Raji (cell line): ENCODE measurements around the gene PIP5K1C.

Experiments used
- POLR2A ChIP-seq: IDR thresholded peaks from 2 replicates; pipeline ENCODE4 v1.6.1; 2011; ENCODE audit warnings: low read depth, low read length, control low read depth; ENCODE audit not compliant: insufficient read depth

PIP5K1C gene, protein sequence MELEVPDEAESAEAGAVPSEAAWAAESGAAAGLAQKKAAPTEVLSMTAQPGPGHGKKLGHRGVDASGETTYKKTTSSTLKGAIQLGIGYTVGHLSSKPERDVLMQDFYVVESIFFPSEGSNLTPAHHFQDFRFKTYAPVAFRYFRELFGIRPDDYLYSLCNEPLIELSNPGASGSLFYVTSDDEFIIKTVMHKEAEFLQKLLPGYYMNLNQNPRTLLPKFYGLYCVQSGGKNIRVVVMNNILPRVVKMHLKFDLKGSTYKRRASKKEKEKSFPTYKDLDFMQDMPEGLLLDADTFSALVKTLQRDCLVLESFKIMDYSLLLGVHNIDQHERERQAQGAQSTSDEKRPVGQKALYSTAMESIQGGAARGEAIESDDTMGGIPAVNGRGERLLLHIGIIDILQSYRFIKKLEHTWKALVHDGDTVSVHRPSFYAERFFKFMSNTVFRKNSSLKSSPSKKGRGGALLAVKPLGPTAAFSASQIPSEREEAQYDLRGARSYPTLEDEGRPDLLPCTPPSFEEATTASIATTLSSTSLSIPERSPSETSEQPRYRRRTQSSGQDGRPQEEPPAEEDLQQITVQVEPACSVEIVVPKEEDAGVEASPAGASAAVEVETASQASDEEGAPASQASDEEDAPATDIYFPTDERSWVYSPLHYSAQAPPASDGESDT

DNA sequence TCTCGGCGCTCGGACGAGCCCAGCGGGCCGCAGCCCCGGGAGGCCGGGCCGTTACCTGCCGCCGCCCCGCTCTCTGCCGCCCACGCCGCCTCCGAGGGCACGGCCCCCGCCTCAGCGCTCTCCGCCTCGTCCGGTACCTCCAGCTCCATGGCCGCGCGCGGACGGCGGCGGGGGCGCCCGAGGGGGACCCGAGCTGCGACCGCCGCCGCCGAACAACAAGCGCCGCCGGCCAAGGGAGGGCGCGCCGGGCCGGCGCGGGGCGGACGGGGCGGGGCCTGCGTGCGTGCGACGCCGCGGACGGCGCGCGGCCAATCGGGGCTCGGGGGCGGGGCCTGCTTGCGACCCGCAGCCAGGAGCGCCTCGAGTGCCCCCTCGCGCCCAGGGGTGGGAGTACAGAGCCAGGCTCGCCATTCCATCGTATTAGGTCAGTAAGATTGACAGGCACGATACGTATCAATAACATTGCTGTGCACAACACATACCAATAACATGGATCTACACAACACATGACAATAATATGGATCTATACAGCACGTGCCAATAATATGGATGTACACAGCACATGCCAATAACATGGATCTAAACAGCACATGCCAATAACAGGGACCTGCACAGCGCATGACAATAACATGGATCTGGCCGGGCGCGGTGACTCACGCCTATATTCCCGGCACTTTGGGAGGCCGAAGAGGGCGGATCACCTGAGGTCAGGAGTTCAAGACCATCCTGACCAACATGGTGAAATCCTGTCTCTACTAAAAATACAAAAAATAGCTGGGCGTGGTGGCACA lies at the start of gene PIP5K1C:
Gene PIP5K1C, minus strand, starts transcription at position 227 of the 791 bp plus-strand sequence. Its CDS starts 78 bp downstream, at position 149.
- TF ChIP-seq POLR2A = peak; percentile 59

DNA sequence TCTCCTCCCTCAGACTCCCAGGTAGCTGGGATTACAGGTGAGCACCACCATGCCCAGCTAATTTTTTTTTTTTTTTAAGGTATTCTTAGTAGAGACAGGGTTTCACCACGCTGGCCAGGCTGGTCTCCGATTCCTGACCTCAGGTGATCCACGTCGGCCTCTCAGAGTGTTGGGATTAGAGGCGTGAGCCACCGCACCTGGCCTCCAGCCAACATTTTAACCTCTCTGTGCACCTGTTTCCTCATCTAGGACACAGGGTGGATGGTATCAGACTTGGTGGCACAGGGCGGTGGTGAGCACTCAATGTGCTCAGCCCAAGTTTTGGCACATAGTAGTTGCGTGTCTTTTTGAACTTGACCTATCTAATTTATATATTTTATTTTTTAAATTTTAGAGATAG lies 48.7 kb upstream of the PIP5K1C start:
- no peak for TF ChIP-seq POLR2A

DNA sequence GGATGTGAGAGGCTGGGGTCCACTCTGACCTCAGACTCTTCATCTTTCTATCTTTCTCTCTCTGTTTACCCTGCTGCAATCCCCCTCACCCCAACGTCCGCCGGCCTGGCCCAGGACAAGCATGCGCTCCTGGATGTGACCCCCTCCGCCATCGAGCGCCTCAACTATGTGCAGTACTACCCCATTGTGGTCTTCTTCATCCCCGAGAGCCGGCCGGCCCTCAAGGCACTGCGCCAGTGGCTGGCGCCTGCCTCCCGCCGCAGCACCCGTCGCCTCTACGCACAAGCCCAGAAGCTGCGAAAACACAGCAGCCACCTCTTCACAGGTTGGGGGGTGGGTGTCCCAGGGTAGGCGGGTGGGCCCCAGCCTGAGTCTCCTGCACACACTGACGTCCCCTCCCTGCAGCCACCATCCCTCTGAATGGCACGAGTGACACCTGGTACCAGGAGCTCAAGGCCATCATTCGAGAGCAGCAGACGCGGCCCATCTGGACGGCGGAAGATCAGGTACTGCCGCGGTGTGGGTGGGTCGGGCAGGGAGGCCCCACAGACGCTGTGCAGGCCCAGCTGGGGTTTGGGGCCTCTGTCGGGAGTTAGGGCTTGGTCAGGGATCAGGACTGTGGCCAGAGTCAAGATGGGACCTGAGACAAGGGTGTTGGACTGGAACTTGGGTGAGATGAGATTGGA lies 46.2 kb upstream of the PIP5K1C start:
- TF ChIP-seq POLR2A = no peak

DNA sequence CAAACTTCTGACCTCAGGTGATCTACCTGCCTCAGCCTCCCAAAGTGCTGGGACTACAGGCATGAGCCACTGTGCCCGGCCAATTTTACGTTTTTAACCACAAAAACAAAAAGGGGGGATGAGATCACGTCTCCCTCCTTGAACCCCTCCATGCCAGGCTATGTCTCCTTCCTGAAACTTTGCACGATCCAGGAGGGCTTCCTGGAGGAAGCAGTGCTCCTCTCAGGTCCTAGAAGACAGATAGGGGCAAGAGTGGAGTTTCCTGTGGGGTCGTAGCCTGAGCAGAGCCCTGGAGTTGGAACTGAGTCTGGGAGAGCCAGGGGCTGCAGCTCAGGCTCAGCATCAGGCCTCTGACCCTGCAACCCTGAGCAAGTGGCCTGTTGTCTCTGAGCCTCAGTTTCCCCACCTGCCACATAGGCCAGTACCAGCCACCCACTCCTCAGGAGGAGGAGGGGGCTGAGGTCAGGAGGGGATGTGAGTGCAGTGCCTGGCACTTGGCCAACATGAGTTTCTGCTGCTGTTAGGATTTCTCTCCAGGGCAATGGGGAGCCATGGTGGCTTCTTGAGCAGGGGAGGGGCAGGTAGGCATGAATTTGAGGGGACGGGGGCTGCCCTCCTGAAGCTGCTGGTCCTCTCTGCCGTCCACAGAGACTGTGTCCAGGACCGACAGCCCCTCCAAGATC lies 45.2 kb upstream of the PIP5K1C start:
- no peak for TF ChIP-seq POLR2A

DNA sequence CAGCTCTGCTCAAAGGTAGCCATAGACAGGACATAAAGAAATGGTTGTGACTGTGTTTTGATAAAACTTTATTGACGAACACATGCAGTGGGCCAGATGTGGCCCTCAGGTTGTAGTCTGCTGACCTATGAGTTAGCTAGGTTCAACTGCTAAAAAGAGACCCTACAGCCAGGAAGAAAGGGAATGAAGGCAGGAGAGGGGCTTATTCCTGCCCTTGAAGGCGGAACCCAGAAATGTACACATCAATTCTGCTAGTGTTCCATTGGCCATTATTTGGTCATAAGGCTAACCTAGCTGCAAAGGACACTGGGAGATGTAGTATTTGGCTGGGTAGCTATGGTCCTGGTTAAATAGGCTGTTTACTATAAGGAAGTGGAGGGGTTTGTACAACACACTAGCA lies 43.2 kb upstream of the PIP5K1C start:
- TF ChIP-seq POLR2A = no peak

DNA sequence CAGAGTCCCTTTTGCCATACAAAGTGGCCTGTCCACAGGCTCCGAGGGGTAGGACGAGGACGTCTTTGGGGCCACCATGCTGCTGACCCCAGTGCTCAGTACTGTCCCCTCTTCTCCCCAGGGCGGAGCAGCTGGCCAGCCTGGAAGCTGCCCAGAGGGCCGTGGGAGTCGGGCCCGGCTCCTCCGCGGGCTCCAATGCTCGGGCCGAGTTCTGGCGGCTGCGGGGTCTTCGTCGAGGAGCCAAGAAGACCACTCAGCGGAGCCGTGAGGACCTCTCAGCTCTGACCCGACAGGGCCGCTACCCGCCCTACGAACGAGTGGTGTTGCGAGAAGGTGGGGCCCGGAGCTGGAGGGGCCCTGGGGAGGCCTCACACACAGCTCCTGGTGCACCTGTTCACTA lies 40.2 kb upstream of the PIP5K1C start:
- no peak for TF ChIP-seq POLR2A

DNA sequence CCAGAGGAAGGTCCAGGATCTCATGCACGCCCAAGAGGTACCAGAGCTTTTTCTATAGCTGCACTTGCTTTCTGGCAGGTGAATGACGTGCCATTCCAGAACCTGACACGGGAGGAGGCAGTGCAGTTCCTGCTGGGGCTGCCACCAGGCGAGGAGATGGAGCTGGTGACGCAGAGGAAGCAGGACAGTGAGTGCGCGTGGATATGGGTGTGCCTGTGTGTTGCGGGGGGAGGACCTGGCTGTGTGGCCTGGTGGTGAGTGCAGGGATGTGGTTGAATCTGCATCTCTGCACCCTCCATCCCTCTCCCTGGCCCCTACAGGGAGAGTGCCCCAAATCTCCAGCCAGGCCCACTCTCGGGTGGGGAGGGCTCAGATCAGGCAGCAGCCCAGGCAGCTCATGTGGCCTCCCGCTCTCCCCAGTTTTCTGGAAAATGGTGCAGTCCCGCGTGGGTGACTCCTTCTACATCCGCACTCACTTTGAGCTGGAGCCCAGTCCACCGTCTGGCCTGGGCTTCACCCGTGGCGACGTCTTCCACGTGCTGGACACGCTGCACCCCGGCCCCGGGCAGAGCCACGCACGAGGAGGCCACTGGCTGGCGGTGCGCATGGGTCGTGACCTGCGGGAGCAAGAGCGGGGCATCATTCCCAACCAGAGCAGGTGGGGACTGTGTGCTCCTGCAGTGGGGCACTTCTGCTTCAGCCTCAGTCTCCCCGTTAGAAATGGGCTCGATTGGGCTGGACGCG lies 38.4 kb upstream of the PIP5K1C start:
- TF ChIP-seq POLR2A = no peak

DNA sequence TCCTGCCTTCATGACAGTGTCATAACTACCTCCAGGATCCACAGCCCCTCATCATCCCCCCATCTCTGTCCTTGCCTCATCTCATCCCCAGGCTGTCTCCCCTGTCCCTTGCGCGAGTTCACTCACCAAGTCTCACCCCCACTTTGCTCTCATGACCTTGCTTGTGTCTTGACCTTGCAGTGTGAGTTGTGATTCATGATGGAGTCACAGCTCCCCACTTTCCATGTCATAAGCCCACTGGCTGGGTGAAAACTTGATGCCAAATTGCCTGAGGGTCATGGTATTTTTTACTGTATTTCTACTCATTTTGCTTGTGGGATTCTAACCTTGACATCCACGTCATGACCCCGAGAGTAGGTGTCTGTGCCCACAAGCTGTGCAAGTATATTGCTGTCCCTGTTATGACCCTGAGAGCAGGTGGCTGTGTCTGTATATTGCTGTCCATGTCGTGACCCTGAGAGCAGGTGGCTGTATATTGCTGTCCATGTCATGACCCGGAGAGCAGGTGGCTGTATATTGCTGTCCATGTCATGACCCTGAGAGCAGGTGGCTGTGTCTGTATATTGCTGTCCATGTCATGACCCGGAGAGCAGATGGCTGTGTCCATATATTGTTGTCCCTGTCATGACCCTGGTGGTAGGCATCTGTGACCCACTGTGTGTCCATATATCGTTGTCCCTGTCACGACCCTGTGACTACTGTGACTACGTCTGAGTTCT lies 37.4 kb upstream of the PIP5K1C start:
- no peak for TF ChIP-seq POLR2A

DNA sequence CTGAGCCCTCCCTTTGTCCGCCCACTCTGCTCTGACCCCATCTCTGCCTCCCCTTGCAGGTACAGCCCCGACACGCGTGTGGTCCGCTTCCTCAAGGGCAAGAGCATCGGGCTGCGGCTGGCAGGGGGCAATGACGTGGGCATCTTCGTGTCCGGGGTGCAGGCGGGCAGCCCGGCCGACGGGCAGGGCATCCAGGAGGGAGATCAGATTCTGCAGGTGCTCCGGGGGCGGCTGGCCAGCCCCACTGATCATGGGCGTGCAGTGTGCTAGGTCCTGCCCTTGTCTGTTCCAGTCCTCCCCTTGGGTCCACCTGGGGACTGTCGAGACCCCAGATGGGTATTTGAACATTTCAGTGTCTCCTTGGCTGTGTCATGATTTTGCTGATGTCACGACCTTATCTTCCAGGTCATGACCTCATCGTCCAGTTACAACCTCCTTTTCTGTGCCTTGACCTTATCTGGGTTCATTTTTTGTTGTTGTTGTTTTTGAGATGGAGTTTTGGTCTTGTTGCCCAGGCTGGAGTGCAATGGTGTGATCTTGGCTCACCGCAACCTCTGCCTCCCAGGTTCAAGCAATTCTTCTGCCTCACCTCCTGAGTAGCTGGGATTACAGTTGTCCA lies 35.9 kb upstream of the PIP5K1C start:
- TF ChIP-seq POLR2A = no peak

DNA sequence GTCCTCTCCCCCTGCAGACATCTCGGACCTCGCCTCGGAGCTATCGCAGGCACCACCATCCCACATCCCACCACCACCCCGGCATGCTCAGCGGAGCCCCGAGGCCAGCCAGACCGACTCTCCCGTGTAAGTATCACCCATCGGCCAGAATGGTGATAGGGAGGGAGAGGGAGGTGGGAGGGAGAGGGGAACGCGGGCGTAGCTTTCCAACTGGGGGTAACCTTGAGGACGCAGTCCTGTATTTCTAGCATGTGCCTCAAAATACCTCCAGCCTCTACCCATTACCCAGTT lies 34.0 kb upstream of the PIP5K1C start:
- TF ChIP-seq POLR2A = no peak

DNA sequence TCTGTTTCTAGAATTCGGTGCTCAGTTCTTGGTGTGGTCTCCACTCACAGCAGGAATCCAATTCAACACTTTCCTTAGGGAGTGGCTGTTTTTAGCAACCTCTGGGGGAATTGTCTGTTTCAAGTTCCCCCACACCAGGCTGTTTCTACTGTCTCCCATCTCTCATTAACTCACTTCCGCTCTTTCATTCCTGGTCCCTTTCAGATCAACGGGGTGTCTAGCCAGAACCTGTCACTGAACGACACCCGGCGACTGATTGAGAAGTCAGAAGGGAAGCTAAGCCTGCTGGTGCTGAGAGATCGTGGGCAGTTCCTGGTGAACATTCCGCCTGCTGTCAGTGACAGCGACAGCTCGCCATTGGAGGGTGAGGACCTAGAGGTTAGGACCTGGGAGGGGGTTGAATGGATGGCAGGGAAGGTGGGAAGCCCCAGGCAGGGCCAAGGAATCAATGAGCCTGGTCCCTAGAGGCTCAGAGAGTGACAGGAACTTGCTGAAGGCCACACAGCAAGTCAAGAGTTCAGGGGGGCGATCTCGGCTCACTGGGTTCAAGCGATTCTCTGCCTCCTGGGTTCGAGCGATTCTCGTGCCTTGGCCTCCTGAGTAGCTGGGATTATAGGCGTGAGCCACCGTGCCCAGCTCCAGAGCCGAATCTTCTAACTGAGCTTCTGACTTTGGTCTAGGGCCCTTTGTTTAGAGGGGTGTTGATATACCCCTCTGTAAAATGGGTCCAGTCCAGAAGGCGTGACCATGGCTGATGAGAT lies 33.5 kb upstream of the PIP5K1C start:
- no peak for TF ChIP-seq POLR2A

DNA sequence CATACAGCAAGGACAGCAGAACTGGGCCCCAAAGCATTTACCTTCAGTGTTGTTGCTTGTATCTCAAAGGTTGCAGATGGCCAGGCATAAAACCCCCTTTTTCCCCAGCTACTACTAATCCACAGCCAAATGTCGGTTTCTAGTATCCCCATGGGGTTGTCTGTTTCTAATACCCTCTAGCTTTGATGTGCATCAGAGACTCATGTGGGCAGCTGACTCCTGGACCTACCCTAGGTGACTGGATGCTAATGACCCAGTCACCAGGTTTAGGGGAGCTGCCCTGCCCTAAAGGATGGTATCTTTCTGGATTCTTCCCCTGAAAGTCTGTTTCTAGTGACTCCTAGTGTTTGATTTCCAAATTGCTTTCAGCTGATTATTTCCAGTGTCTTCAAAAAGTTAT lies 31.8 kb upstream of the PIP5K1C start:
- TF ChIP-seq POLR2A = no peak
